HTR-8/SVneo (cell line): ENCODE measurements around the gene TLNRD1.

Experiments used
- DNase-seq: peaks from one replicate; pipeline ENCODE4 v3.0.0; 2011; ENCODE audit warnings: low spot score, mixed read lengths; ENCODE audit not compliant: insufficient read length
- FAIRE-seq: peaks from 2 replicates; lab custom pipeline; 2011; peaks lifted over from hg19 to GRCh38; lab: Jason Lieb, UNC

Gene TLNRD1

GRCh38 chr15:80976851-80977250, 23.9 kb upstream of the TLNRD1 start:
- no peak for DNase-seq
- FAIRE-seq: no peak

DNA sequence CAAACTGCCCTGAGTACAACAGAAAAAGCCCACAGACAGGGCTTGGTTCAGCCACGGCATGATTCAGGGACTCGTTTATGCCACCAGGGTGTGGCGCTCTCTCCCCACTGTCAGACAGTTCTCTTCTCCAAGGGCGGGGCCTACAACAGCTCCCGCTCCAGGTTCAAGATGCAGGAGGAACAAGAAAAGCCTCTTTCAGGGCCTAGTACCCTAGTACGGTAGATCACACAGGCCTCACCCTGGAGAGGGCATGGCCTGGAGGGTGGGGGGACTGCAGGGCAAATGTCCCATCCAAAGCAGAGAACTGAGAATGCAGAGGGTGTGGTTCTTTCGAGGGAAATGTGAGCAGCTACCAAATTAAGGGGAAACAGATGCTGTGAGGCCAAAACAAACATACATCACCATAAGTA, 23.1 kb upstream of the TLNRD1 start:
- DNase-seq: no peak
- no peak for FAIRE-seq

- DNase-seq: no peak
Observed at GRCh38 chr15:80978685-80979329, 21.9 kb upstream of the TLNRD1 start.

DNA sequence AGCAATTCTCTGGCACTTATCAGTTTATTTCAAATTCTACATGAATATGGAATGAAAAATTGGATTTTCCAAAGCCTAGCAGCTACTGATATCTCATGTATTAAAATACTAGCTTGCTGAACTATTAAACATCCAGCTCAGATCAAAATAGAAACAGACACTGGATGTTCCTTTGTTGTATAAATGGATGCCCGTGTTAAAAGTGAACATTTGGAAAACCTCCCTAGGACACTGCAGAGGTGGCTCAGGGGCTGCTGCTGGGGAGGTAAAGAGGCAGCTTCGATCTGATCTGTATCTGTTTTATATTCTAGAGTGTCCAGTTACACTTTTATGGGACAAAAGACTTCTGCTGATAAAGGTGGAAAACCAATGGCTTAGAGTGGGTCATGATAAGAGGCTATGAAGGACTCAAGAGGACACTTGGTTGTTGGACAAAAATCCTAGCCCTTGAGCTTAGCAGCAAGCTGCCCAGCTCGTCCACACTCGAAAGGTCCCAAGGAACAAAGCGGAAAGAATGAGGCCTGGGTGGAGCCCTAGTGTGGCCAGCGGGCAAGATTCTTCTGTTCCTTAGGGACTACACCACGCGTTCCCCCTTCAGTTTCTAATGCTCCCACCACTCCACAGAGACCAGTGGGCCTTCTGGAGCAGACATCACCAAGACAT, 21.1 kb upstream of the TLNRD1 start:
- DNase-seq (no peak), FAIRE-seq (no peak)

More at GRCh38 chr15:80978685-80979329, 21.9 kb upstream of the TLNRD1 start:
- FAIRE-seq: no peak

DNA sequence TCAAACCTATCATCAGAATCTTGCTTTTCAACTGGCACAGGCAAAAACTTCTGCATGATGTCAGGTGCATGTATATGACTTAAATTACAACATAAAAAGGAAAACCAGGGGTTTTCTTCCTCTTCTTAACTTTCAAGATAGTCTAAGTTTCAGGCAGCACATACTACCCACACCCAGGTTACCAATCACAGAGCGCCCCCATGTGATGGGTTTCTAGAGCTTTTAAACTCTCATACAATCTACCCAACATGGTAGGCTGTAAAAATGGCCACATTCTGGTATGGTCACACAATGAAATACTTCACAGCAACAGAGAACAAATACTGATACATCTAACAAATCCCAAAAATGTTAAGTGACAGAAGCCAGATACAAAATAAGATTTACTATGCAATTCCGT, 18.5 kb upstream of the TLNRD1 start:
- FAIRE-seq (no peak), DNase-seq (no peak)

- DNase-seq (no peak), FAIRE-seq (no peak)
Observed at GRCh38 chr15:80982839-80983238, 17.9 kb upstream of the TLNRD1 start.

GRCh38 chr15:80984856-80985255, 15.9 kb upstream of the TLNRD1 start:
- DNase-seq (no peak), FAIRE-seq (no peak)

DNA sequence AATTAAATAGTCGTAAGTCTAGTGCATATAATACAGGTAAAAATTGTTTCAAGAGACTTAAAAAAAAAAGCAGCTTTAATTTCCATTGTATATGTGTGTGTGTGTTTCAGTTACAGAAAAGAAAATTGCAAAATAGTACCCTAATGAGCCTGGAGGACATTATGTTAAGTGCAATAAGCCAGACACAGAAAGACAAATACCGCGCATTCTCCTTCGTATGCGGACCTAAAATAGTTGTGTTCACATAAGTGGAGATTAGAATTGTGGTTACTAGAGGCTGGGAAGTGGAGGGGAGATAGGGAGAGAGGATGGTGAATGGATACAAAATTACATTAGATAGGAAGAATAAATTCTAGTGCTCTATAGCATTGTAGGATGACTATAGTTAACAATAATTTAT, 14.7 kb upstream of the TLNRD1 start:
- DNase-seq (no peak), FAIRE-seq (no peak)

- no peak for FAIRE-seq
- no peak for DNase-seq
Observed at GRCh38 chr15:80986487-80986886, 14.2 kb upstream of the TLNRD1 start.

- no peak for FAIRE-seq
- DNase-seq: no peak
Observed at GRCh38 chr15:80988148-80988796, 12.5 kb upstream of the TLNRD1 start.

DNA sequence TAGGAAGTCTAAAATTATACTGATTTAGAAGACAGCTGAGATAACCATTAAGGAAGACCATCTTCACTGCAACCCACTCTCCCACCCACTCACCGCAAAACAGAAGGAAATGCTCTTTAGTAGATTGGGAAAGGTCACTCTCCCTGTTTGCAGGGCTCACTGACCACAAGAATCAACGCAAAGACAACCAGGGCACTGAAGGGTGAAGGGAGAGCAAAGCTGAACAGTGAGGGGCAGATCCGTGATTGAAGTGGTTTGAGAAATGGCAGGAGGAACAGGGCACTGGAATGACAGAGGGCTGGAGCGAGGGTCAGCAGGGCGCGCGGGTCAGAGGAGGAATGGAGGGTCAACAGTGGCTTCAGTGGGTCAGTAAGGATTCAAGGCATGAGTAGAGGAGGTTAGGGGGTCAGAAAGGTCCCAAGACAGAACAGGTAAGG, 11.6 kb upstream of the TLNRD1 start:
- FAIRE-seq: no peak
- DNase-seq: peak; percentile 18

- FAIRE-seq: no peak
Observed at GRCh38 chr15:80989518-80990478, 10.9 kb upstream of the TLNRD1 start, which contains the start of gene MESD. Gene MESD (minus strand): TSS chr15:80989819. CDS start chr15:80989791, 28 bp downstream.

GRCh38 chr15:80990955-80991354, 9.8 kb upstream of the TLNRD1 start:
- FAIRE-seq (no peak), DNase-seq (no peak)

More at GRCh38 chr15:80989518-80990478, 10.9 kb upstream of the TLNRD1 start, which contains the start of gene MESD:
- DNase-seq: peak; percentile 94

- DNase-seq (no peak), FAIRE-seq (no peak)
Observed at GRCh38 chr15:80991421-80991820, 9.3 kb upstream of the TLNRD1 start.

DNA sequence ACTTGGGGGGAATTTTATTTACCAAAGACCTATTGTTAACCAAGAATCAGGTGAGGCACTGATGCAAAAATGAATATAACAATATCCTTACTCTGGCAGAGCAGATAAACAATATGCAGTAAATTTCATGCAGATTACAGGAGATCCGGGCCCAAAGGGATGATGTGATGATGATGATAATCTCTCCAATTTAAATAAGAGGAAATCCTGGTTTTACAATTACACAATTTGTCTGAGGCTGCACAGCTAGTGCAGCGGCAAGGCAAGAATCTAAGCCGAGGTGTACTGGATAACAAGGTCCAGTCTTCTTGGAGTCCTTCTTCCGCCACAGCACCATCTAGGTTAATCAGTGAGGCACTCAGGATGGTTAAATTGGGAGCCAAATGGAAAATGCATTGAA, 8.7 kb upstream of the TLNRD1 start:
- FAIRE-seq: no peak
- no peak for DNase-seq

DNA sequence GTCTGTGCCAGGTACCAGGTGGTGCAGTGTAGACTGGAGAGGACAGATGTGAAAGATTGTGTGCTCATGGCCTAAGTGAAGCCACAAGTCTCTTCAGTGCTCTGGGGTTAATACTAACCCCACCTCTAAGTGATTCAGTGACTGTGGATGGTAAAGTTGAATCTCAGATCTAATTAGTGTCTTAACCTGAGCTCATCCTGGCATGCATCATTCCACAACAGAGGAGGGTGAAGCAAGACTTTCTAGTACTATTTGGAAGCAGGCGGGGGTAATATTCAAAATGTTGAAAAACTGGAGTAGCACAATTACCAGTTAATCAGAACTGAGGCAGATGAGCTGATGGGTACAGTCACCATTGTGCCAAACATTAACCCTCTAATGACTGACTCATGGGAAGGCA, 8.3 kb upstream of the TLNRD1 start:
- DNase-seq: no peak
- FAIRE-seq: no peak

GRCh38 chr15:80996247-80996646, 4.5 kb upstream of the TLNRD1 start:
- FAIRE-seq (no peak), DNase-seq (no peak)

GRCh38 chr15:80997692-80998091, 3.0 kb upstream of the TLNRD1 start:
- FAIRE-seq (no peak), DNase-seq (no peak)

DNA sequence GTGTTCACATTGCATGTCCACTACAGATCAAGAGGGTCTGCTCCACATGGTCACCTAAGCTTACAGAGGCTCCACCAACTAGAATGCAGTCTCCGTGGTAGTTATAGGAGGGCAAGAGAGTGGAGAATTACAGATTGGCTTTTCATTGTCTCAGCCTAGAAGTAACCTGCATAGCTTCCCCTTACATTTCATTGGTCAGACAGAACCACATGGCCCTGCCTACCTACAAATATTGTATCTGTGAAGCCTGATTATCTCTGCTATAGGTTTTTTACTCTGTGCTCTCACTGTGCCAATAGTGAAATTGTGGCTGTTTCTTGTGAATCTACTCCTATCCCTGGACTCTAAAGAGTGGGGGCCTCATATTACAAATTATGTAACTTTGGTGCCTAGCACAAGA, 2.5 kb upstream of the TLNRD1 start:
- DNase-seq (no peak), FAIRE-seq (no peak)

GRCh38 chr15:80999623-81000036, 1.1 kb upstream of the TLNRD1 start:
- DNase-seq: no peak
- FAIRE-seq: no peak
